ENCODE measurements around the gene ZNF793. TPM values are rescaled to one million over a fixed set of nuclear protein-coding genes. Genes with fewer than 3 reads are reported as not detected.

The ZNF793 gene
- total and polyA plus RNA-seq, 9 of the 15 experiments (the other 6 are each of a cell fraction or from before 2014, with no cell fraction given): 0.02 to 0.04 (median 0.03) TPM; not detected in 6

DNA sequence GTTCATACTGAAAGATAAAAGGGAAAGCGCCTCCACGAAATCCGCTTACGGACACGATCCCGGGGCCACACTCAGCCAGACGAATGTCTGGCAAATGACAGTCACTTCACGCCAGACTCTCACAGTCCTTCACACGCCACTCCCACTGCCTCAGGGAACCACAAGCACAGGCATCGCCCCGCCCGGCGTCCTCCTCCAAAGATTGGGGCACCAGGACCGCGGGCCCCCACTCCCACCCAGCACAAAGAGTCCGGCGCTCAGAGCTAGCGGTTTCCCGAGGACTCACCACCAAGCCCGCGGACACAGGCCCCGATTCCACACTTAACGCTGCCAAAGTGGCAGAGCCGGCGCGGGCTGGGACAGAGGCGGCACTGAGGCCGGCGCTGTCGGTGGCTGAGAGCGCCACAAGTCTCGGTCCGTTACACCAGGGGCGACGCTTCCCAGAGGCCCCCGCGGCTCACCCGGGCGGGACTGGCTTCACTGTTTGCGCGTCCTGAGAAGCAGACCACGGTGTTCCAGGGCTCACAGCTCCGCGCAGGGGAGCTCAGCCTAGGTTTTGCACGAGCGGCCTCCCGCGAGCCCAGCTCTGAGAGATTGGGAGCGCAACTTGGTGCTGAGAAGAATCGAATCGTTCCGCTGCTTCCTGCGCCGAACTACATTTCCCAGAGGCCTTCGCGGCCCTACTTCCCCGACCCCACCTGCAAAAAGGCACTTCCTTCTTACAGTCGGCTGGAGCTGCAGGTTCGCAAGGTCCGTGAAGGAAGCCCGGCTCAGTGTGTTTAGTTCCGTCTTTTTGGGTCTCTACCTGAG, 39.7 kb upstream of the ZNF793 start, which contains the start of gene ZNF569 (continued):
- TF ChIP-seq, protein P1, sequence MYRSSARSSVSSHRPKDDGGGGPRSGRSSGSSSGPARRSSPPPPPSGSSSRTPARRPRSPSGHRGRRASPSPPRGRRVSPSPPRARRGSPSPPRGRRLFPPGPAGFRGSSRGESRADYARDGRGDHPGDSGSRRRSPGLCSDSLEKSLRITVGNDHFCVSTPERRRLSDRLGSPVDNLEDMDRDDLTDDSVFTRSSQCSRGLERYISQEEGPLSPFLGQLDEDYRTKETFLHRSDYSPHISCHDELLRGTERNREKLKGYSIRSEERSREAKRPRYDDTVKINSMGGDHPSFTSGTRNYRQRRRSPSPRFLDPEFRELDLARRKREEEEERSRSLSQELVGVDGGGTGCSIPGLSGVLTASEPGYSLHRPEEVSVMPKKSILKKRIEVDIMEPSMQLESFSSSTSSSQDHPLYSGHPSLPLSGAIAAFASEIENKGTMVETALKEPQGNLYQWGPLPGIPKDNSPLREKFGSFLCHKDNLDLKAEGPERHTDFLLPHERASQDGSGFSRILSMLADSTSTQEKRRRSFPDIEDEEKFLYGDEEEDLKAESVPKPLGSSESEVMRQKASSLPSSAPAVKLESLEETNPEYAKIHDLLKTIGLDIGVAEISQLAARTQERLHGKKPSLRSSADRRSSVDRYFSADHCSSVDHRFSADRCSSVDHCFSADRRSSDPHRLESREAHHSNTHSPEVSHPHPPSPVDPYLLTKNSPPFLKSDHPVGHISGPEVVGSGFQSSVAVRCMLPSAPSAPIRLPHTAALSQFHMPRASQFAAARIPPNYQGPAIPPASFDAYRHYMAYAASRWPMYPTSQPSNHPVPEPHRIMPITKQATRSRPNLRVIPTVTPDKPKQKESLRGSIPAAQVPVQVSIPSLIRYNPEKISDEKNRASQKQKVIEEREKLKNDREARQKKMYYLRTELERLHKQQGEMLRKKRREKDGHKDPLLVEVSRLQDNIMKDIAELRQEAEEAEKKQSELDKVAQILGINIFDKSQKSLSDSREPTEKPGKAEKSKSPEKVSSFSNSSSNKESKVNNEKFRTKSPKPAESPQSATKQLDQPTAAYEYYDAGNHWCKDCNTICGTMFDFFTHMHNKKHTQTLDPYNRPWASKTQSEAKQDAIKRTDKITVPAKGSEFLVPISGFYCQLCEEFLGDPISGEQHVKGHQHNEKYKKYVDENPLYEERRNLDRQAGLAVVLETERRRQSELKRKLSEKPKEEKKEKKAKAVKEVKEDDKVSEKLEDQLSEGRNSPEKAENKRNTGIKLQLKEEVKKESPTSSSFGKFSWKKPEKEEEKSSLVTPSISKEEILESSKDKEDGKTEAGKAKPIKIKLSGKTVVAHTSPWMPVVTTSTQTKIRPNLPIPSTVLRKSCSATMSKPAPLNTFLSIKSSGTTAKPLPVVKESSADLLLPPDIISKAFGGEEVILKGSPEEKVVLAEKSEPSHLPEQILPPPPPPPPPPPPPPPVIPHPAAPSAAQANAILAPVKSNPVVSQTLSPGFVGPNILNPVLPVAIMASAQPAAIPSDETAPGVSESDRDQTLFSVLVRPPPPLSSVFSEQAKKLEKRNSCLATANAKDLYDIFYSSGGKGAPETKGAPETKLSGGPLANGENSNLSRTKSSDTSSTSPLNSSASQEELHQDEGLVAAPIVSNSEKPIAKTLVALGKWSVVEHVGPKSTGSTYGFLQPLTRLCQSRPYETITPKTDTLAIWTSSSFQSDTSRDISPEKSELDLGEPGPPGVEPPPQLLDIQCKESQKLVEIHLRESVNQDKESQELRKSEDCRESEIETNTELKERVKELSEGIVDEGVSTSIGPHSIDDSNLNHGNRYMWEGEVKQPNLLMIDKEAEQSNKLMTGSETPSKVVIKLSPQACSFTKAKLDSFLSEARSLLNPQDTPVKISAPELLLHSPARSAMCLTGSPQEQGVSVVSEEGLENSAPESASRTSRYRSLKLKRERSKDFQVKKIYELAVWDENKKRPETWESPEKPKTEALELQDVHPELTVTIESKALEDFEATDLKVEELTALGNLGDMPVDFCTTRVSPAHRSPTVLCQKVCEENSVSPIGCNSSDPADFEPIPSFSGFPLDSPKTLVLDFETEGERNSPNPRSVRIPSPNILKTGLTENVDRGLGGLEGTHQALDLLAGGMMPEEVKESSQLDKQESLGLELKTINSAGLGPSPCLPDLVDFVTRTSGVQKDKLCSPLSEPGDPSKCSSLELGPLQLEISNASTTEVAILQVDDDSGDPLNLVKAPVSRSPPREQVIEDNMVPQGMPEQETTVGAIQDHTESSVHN (IDR thresholded peaks at IDR 0.05; ENCODE audit: borderline replicate concordance in 1 of 2, low read depth in 1 of 2): no peak
- TF ChIP-seq ZNF444 (CRISPR knock-in tag; IDR thresholded peaks at IDR 0.05) (no peak), STAT5B (CRISPR knock-in tag; IDR thresholded peaks at IDR 0.05) (no peak), ZNF830 (CRISPR knock-in tag; IDR thresholded peaks at IDR 0.05) (no peak), BCL6 (CRISPR knock-in tag; IDR thresholded peaks at IDR 0.05) (no peak)
- TF ChIP-seq, protein P2, sequence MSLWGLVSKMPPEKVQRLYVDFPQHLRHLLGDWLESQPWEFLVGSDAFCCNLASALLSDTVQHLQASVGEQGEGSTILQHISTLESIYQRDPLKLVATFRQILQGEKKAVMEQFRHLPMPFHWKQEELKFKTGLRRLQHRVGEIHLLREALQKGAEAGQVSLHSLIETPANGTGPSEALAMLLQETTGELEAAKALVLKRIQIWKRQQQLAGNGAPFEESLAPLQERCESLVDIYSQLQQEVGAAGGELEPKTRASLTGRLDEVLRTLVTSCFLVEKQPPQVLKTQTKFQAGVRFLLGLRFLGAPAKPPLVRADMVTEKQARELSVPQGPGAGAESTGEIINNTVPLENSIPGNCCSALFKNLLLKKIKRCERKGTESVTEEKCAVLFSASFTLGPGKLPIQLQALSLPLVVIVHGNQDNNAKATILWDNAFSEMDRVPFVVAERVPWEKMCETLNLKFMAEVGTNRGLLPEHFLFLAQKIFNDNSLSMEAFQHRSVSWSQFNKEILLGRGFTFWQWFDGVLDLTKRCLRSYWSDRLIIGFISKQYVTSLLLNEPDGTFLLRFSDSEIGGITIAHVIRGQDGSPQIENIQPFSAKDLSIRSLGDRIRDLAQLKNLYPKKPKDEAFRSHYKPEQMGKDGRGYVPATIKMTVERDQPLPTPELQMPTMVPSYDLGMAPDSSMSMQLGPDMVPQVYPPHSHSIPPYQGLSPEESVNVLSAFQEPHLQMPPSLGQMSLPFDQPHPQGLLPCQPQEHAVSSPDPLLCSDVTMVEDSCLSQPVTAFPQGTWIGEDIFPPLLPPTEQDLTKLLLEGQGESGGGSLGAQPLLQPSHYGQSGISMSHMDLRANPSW (CRISPR knock-in tag; IDR thresholded peaks at IDR 0.05): no peak
- TF ChIP-seq, protein P3, sequence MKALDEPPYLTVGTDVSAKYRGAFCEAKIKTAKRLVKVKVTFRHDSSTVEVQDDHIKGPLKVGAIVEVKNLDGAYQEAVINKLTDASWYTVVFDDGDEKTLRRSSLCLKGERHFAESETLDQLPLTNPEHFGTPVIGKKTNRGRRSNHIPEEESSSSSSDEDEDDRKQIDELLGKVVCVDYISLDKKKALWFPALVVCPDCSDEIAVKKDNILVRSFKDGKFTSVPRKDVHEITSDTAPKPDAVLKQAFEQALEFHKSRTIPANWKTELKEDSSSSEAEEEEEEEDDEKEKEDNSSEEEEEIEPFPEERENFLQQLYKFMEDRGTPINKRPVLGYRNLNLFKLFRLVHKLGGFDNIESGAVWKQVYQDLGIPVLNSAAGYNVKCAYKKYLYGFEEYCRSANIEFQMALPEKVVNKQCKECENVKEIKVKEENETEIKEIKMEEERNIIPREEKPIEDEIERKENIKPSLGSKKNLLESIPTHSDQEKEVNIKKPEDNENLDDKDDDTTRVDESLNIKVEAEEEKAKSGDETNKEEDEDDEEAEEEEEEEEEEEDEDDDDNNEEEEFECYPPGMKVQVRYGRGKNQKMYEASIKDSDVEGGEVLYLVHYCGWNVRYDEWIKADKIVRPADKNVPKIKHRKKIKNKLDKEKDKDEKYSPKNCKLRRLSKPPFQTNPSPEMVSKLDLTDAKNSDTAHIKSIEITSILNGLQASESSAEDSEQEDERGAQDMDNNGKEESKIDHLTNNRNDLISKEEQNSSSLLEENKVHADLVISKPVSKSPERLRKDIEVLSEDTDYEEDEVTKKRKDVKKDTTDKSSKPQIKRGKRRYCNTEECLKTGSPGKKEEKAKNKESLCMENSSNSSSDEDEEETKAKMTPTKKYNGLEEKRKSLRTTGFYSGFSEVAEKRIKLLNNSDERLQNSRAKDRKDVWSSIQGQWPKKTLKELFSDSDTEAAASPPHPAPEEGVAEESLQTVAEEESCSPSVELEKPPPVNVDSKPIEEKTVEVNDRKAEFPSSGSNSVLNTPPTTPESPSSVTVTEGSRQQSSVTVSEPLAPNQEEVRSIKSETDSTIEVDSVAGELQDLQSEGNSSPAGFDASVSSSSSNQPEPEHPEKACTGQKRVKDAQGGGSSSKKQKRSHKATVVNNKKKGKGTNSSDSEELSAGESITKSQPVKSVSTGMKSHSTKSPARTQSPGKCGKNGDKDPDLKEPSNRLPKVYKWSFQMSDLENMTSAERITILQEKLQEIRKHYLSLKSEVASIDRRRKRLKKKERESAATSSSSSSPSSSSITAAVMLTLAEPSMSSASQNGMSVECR (CRISPR knock-in tag; IDR thresholded peaks at IDR 0.05): no peak

Measured in K562 (cell line).